ENCODE measurements around the gene MAST4. TPM values are rescaled to one million over a fixed set of nuclear protein-coding genes. Genes with fewer than 3 reads are reported as not detected.

MAST4 gene
- total and polyA plus RNA-seq, 2 of the 4 experiments (the other 2 are of a cell fraction): 4.8 to 6.8 TPM

GRCh38 chr5:66616520-66617225 lies 20.5 kb downstream of the MAST4 start:
- no peak overlapping the region for H2AK9ac ChIP-seq (replicated peaks; ENCODE audit: low read depth, low read length, poor library complexity)
- no peak overlapping the region for H3K9ac ChIP-seq (ENCODE audit: low read depth, low read length)
- CTCF ChIA-PET: interaction anchor here (0.6 kb wide), 1 partner anchor 318 kb away, joined by 3 read pairs; no protein-coding TSS in a partner anchor
- no peaks in the 10 kb centered on the region for H3K9me3 ChIP-seq (ENCODE audit: control insufficient read depth, insufficient read depth, low read length)
- BruUV-seq (replicated peaks): no TSS peak
- no peak for DNase-seq
- no peak overlapping the region for H2AK5ac ChIP-seq (ENCODE audit: low read depth, low read length)
- H3K27ac ChIP-seq (ENCODE audit: insufficient read depth, low read length): no peak overlapping the region
- no peaks in the 10 kb centered on the region for H4K20me1 ChIP-seq (ENCODE audit: insufficient read depth, low read length)
- no peak for ATAC-seq (ENCODE audit: low read depth)
- H3K56ac ChIP-seq (ENCODE audit: extremely low read depth, insufficient read depth, low read length): no peak overlapping the region
- no peak overlapping the region for H2AFZ ChIP-seq (replicated peaks; ENCODE audit: low read length, poor library complexity)
- no peak overlapping the region for H3K4me3 ChIP-seq (ENCODE audit: insufficient read depth, low read depth, low read length)
- H3K79me1 ChIP-seq (ENCODE audit: low read depth in 1 of 2, low read length in 2 of 2): no peaks in the 10 kb centered on the region
- intact Hi-C loops (cut with micrococcal nuclease): no loop called here
- H3K27me3 ChIP-seq (ENCODE audit: control insufficient read depth, insufficient read depth, low read length): no peaks in the 10 kb centered on the region; the same call in 1 of the 2 replicates
- no peaks in the 10 kb centered on the region for H3K36me3 ChIP-seq (ENCODE audit: control insufficient read depth, insufficient read depth, low read length)
- no peak overlapping the region for H4K91ac ChIP-seq (ENCODE audit: insufficient read depth, low read depth, low read length)
- H3K9me1 ChIP-seq (ENCODE audit: insufficient read depth, low read length): no peaks in the 10 kb centered on the region
- H3K23ac ChIP-seq (ENCODE audit: low read depth, low read length): no peak overlapping the region
- no peak for TF ChIP-seq RCOR1 (IDR thresholded peaks at IDR 0.05; ENCODE audit: insufficient replicate concordance, low read length)
- no peak for TF ChIP-seq MAZ (IDR thresholded peaks at IDR 0.05; ENCODE audit: borderline replicate concordance, low read depth, low read length)
- TF ChIP-seq ELK1 (IDR thresholded peaks at IDR 0.05; ENCODE audit: borderline replicate concordance, low read depth, low read length): no peak
- no peak for TF ChIP-seq MAFK (IDR thresholded peaks at IDR 0.05; ENCODE audit: low read depth, low read length)
- no peak for TF ChIP-seq SMC3 (IDR thresholded peaks at IDR 0.05; ENCODE audit: low read depth, low read length)
- no peak for TF ChIP-seq RAD21 (IDR thresholded peaks at IDR 0.05; ENCODE audit: low read length)
- TF ChIP-seq FOS (IDR thresholded peaks at IDR 0.05; ENCODE audit: low read depth, low read length): no peak
- no peak for TF ChIP-seq BHLHE40 (IDR thresholded peaks at IDR 0.05; ENCODE audit: low read depth, low read length)
- no peak for TF ChIP-seq CEBPB (IDR thresholded peaks at IDR 0.05; ENCODE audit: low read depth, low read length)
- TF ChIP-seq CHD1 (IDR thresholded peaks at IDR 0.05; ENCODE audit: low read depth, low read length): no peak
- H4K8ac ChIP-seq (ENCODE audit: low read depth in 2 of 2, low read length in 2 of 2): no peak overlapping the region
- no peak overlapping the region for H2BK20ac ChIP-seq (ENCODE audit: low read depth, low read length)
- H2BK120ac ChIP-seq (ENCODE audit: low read depth, low read length): no peak overlapping the region
- dilution Hi-C loops (cut with HindIII; ENCODE audit: low sequenced_read_pairs, unreplicated experiment): no loop called here
- no peaks in the 10 kb centered on the region for H3K4me1 ChIP-seq (ENCODE audit: control insufficient read depth, insufficient read depth, low read length)
- in situ Hi-C loops (cut with MboI; ENCODE audit: low sequenced_read_pairs): no loop called here
- H3K4me2 ChIP-seq (ENCODE audit: low read depth, low read length): no peak overlapping the region
- no peak overlapping the region for H3K18ac ChIP-seq (ENCODE audit: low read depth, low read length)
- no peak overlapping the region for H2BK5ac ChIP-seq (ENCODE audit: low read depth, low read length, poor library complexity, severe bottlenecking)
- no peak overlapping the region for H3K14ac ChIP-seq (replicated peaks; ENCODE audit: low read depth, low read length)
- POLR2A ChIA-PET (ENCODE audit: unreplicated experiment): no interaction called here
- no peak overlapping the region for H3K4ac ChIP-seq (ENCODE audit: low read depth, low read length)
- WGBS, 2 experiments (ENCODE audit: extremely low coverage in 2 of 2, insufficient read length in 1 of 2): no CpG with 5 or more reads among the region's 3 CpGs
- no peak overlapping the region for H2BK15ac ChIP-seq (ENCODE audit: low read depth, low read length)
- no peak overlapping the region for H4K5ac ChIP-seq (ENCODE audit: low read depth, low read length)

All from IMR-90 (cell line).